Measurements from ENCODE around the gene ASAP2. TPM values are rescaled to one million over a fixed set of nuclear protein-coding genes. Genes with fewer than 3 reads are reported as not detected.

Gene ASAP2
- total and polyA plus RNA-seq, 9 of the 15 experiments (the other 6 are each of a cell fraction or from before 2014, with no cell fraction given): 0.06 to 4.3 (median 3.1) TPM

- TF ChIP-seq STAT6 (CRISPR knock-in tag; IDR thresholded peaks at IDR 0.05) (0 out of 2 replicates have a peak, but pooled peaks have one; percentile 52), ILK (tag; IDR thresholded peaks at IDR 0.05; ENCODE audit: borderline replicate concordance, low read depth) (no peak), XRCC5 (IDR thresholded peaks at IDR 0.05; ENCODE audit: low read depth, low read length) (peak; percentile 66; the same call in 1 of the 2 replicates), SIN3A (IDR thresholded peaks at IDR 0.05; ENCODE audit: borderline replicate concordance in 2 of 2, control insufficient read depth in 1 of 2, low read depth in 2 of 2, low read length in 2 of 2) (0 out of 4 replicates have a peak, but pooled peaks of 1 of the 2 experiments have one; percentile 28), ELF1 (tag; IDR thresholded peaks at IDR 0.05) (no peak), UBTF (IDR thresholded peaks at IDR 0.05; ENCODE audit: borderline replicate concordance in 1 of 2, low read depth in 2 of 2, low read length in 2 of 2) (peak; percentile 81 to 87), ZMIZ1 (IDR thresholded peaks at IDR 0.05; ENCODE audit: low read depth in 2 of 2, low read length in 2 of 2) (peak in 1 of 2 experiments; percentile 19; a peak in 1 of 4 replicates), SFPQ (IDR thresholded peaks at IDR 0.05; ENCODE audit: low read depth, low read length) (no peak), POLR2AphosphoS5 (IDR thresholded peaks at IDR 0.05; ENCODE audit: control insufficient read depth, insufficient read depth, low read depth, low read length) (peak; percentile 28; the same call in 1 of the 2 replicates), MTA3 (IDR thresholded peaks at IDR 0.05; ENCODE audit: borderline replicate concordance) (peak; percentile 71)
Measured at GRCh38 chr2:9205963-9206948, at the start of gene ASAP2 (continued).
